GM12875 (cell line): Measurements from ENCODE around the gene VARS2.

ENCODE experiments used
- H3K4me3 ChIP-seq: one replicate; pipeline ENCODE4 v1.5.1; 2011; ENCODE audit warnings: low read depth, low read length, control low read depth
- CTCF ChIP-seq: IDR thresholded peaks from 2 replicates; pipeline ENCODE4 v1.5.1; 2011; ENCODE audit warnings: low read depth, mild to moderate bottlenecking, control low read depth, inconsistent platforms, low read length, moderate library complexity, borderline replicate concordance; ENCODE audit not compliant: insufficient read depth

Gene VARS2

GRCh38 chr6:30954631-30955366 is 40.8 kb downstream of the VARS2 start:
- H3K4me3 ChIP-seq, result peak overlapping the region; percentile 45
- no peak for TF ChIP-seq CTCF

- TF ChIP-seq CTCF, result no peak
- H3K4me3 ChIP-seq, result peak overlapping the region; percentile 45
Measured at GRCh38 chr6:30955367-30956042, 41.5 kb downstream of the VARS2 start.

GRCh38 chr6:30957716-30958115 is 43.7 kb downstream of the VARS2 start:
- no peak overlapping the region for H3K4me3 ChIP-seq
- no peak for TF ChIP-seq CTCF

DNA sequence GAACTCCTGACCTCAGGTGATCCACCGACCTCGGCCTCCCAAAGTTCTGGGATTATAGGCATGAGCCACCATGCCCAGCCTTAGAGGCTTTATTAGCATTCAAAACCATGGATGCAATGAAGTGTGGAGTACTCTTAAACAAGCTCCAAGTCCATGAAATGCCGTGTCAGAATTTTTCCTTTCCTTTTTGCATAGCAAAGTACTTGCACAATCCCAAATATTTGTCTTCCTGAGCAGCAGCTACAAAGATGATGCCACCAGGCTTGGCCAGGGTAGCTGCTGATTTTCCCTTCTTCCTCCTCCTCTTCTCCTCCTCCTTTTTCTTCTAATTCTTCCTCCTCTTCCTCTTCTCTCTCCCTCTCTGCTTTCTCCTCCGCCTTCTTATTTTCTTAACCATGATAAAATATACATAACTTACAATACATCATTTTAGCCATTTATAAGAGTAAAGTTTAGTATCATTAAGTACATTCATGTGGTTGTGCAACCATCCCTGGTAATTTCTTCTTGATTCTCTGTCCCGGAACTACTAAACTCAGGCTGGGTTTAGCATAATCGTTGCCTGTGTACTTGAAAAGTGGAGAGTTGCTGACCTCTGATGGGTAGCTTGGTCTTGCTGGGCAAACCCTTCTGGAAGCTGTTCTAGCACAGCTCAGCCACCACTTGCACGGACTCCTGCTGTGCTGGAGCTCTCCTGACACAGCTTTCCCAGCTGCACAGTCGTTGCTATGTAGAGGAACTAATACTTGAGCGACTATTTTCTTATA is 47.1 kb downstream of the VARS2 start:
- H3K4me3 ChIP-seq, result no peak overlapping the region
- no peak for TF ChIP-seq CTCF

- H3K4me3 ChIP-seq, result no peak overlapping the region
- TF ChIP-seq CTCF, result no peak
Measured at GRCh38 chr6:30962716-30963115, 48.7 kb downstream of the VARS2 start.

- no peak overlapping the region for H3K4me3 ChIP-seq
- TF ChIP-seq CTCF, result no peak
Measured at GRCh38 chr6:30963641-30964040, 49.6 kb downstream of the VARS2 start.
